Posterior vena cava (tissue), 2 donors: ENCODE data around the gene MAST3. TPM values are rescaled to one million over a fixed set of nuclear protein-coding genes. Genes with fewer than 3 reads are reported as not detected.
A peak's percentile ranks its signal among the peaks of the same experiment; 100 is the strongest.
"Not testable (repeated sequence)": the region's sequence is repeated elsewhere in the genome, so short reads cannot be mapped to it uniquely, and the experiment has no call there.

Experiments used
- DNase-seq: peaks from one replicate; pipeline ENCODE4 v3.0.0-alpha.2; 2020; ENCODE audit warnings: low spot score
- intact Hi-C, 2 donors: fragments of 100-400 bp; cut with DNase I; formaldehyde crosslinking; loops; one replicate each; pipeline versions ENCODE4 v1.14.1 to v1.14.2; 2022 to 2023
- total RNA-seq, 2 donors: library from RNA; stranded (reverse); fragmentation: NEBNext Ultra II Directional; extraction: Animal tissue kit (Norgen Biotek cat#: 25700); gene quantifications; one replicate each; pipeline ENCODE4 v1.2.1, GENCODE V29; 2021
- donor health status: DM: yes; HTN: yes; CAD: no.
- donor health status: DM: yes; HTN: yes; CAD: no.

MAST3 gene
- total RNA-seq, 2 donors from 2014 or later = 5.6 to 7.1 TPM

GRCh38 chr19:18152442-18152816, 54.9 kb downstream of the MAST3 start:
- intact Hi-C loops = no loop called here

GRCh38 chr19:18152817-18153555, 55.4 kb downstream of the MAST3 start, which contains the start of gene PIK3R2:
PIK3R2 (plus strand) TSS chr19:18153163; CDS start chr19:18155880, 2,717 bp downstream.
- peak; percentile 100 for DNase-seq

More at GRCh38 chr19:18152442-18152816, 54.9 kb downstream of the MAST3 start:
- peak; percentile 99 for DNase-seq

GRCh38 chr19:18153556-18154134, 56.1 kb downstream of the MAST3 start:
- intact Hi-C loops = no loop called here
- no peak for DNase-seq

More at GRCh38 chr19:18152817-18153555, 55.4 kb downstream of the MAST3 start, which contains the start of gene PIK3R2:
- intact Hi-C loops = no loop called here

GRCh38 chr19:18155095-18156087, 57.8 kb downstream of the MAST3 start:
- no peak for DNase-seq
- intact Hi-C loops = loop anchor here in 1 of 2 donors (5.0 kb wide), 1 partner anchor 38 kb away; no protein-coding TSS in a partner anchor

- no peak for DNase-seq
- intact Hi-C loops = loop anchor here in 1 of 2 donors (5.0 kb wide), 1 partner anchor 39 kb away; no protein-coding TSS in a partner anchor
Measured at GRCh38 chr19:18156268-18156667, 58.7 kb downstream of the MAST3 start.

- DNase-seq = peak; percentile 92
- intact Hi-C loops = loop anchor here in 1 of 2 donors (5.0 kb wide), 1 partner anchor 40 kb away; no protein-coding TSS in a partner anchor
Measured at GRCh38 chr19:18156841-18157464, 59.4 kb downstream of the MAST3 start.

GRCh38 chr19:18157465-18158063, 60.0 kb downstream of the MAST3 start:
- intact Hi-C loops = loop anchor here in 1 of 2 donors (5.0 kb wide), 1 partner anchor 40 kb away; no protein-coding TSS in a partner anchor
- DNase-seq = no peak

- no peak for DNase-seq
- intact Hi-C loops = loop anchor here in 1 of 2 donors (5.0 kb wide), 1 partner anchor 41 kb away; no protein-coding TSS in a partner anchor
Measured at GRCh38 chr19:18158467-18158866, 60.9 kb downstream of the MAST3 start.

GRCh38 chr19:18159059-18159616, 61.6 kb downstream of the MAST3 start:
- not testable (repeated sequence) for DNase-seq
- intact Hi-C loops = loop anchor here in 1 of 2 donors (5.0 kb wide), 1 partner anchor 42 kb away; no protein-coding TSS in a partner anchor

- intact Hi-C loops = loop anchor here (2.0 to 5.0 kb wide), 2 partner anchors 43 to 47 kb away; no protein-coding TSS in a partner anchor
- DNase-seq = no peak
Measured at GRCh38 chr19:18159810-18160209, 62.2 kb downstream of the MAST3 start.

GRCh38 chr19:18160493-18160970, 63.0 kb downstream of the MAST3 start:
- intact Hi-C loops = loop anchor here in 1 of 2 donors (2.0 kb wide), 1 partner anchor 48 kb away; no protein-coding TSS in a partner anchor

GRCh38 chr19:18160971-18161635, 63.5 kb downstream of the MAST3 start:
- intact Hi-C loops = loop anchor here in 1 of 2 donors (2.0 kb wide), 1 partner anchor 48 kb away; no protein-coding TSS in a partner anchor
- DNase-seq = peak; percentile 92

More at GRCh38 chr19:18160493-18160970, 63.0 kb downstream of the MAST3 start:
- no peak for DNase-seq

- intact Hi-C loops = loop anchor here in 1 of 2 donors (2.0 kb wide), 1 partner anchor 49 kb away; no protein-coding TSS in a partner anchor
- DNase-seq = no peak
Measured at GRCh38 chr19:18161636-18162002, 64.0 kb downstream of the MAST3 start.

GRCh38 chr19:18164072-18164471, 66.5 kb downstream of the MAST3 start:
- intact Hi-C loops = no loop called here
- DNase-seq = no peak

GRCh38 chr19:18165794-18166544, 68.4 kb downstream of the MAST3 start:
- DNase-seq = no peak
- intact Hi-C loops = no loop called here

GRCh38 chr19:18167011-18167410, 69.4 kb downstream of the MAST3 start:
- intact Hi-C loops = no loop called here
- DNase-seq = no peak
